CD4-positive, alpha-beta T cell (primary cell): ENCODE results near the gene MYO9A. TPM values are rescaled to one million over a fixed set of nuclear protein-coding genes. Genes with fewer than 3 reads are reported as not detected.

Experiments
- ATAC-seq: fragments of 200-7000 bp; cut with Tn5 transposase; one replicate; pipeline ENCODE4 v1.10.0; 2022; ENCODE audit warnings: mild to moderate bottlenecking; ENCODE audit not compliant: poor library complexity
- CTCF ChIA-PET: fragments of 350-600 bp; sonication (Branson Sonifier 250); formaldehyde crosslinking; loops from one replicate; lab custom pipeline; 2021; ENCODE audit warnings: antibody characterized with exemption, inconsistent platforms; lab: Charles Lee
- POLR2A ChIA-PET: fragments of 350-600 bp; sonication (Branson Sonifier 250); formaldehyde crosslinking; loops from one replicate; lab custom pipeline; 2021; ENCODE audit warnings: antibody characterized with exemption, inconsistent platforms; lab: Charles Lee
- DNase-seq, 14 experiments: peaks; one replicate each; pipeline ENCODE4 v3.0.0-alpha.2; 2013 to 2020; ENCODE audit warnings: mixed read lengths in 2 of 14
- H3K27ac ChIP-seq, 2 donors: one replicate each; pipeline versions ENCODE4 v1.5.1 to v1.7.0; 2013; ENCODE audit warnings: low read length in 2 of 2, low read depth in 1 of 2, mild to moderate bottlenecking in 1 of 2
- H3K27me3 ChIP-seq, 2 experiments: 1 replicate in 1 of 2; 2 replicates in 1 of 2; pipeline versions ENCODE4 v1.6.1 to v1.7.0; 2013; ENCODE audit warnings: low read length in 2 of 2, control low read depth in 1 of 2, mild to moderate bottlenecking in 1 of 2, moderate library complexity in 1 of 2; ENCODE audit not compliant: insufficient read depth in 2 of 2, control insufficient read depth in 1 of 2
- H3K36me3 ChIP-seq: one replicate; pipeline ENCODE4 v1.6.1; 2013; ENCODE audit warnings: low read length, control low read depth; ENCODE audit not compliant: insufficient read depth
- H3K4me1 ChIP-seq: one replicate; pipeline ENCODE4 v1.6.1; 2013; ENCODE audit warnings: low read length, control low read depth; ENCODE audit not compliant: insufficient read depth
- H3K4me3 ChIP-seq: one replicate; pipeline ENCODE4 v1.5.1; 2013; ENCODE audit warnings: mild to moderate bottlenecking, low read length, moderate library complexity
- H3K9me3 ChIP-seq, 2 experiments: 1 replicate in 1 of 2; 2 replicates in 1 of 2; pipeline versions ENCODE4 v1.6.1 to v1.7.0; 2013; ENCODE audit warnings: low read length in 2 of 2, mild to moderate bottlenecking in 2 of 2, control low read depth in 1 of 2, moderate library complexity in 1 of 2; ENCODE audit not compliant: control insufficient read depth in 1 of 2, insufficient read depth in 1 of 2
- H3K27ac Mint-ChIP-seq: one replicate; pipeline ENCODE4 v1.8.0; 2020; ENCODE audit warnings: mixed read lengths
- H3K27me3 Mint-ChIP-seq: one replicate; pipeline ENCODE4 v1.8.0; 2021; ENCODE audit warnings: mixed read lengths
- H3K36me3 Mint-ChIP-seq: one replicate; pipeline ENCODE4 v1.8.0; 2021; ENCODE audit warnings: low read depth, mixed read lengths
- H3K4me1 Mint-ChIP-seq: one replicate; pipeline ENCODE4 v1.8.0; 2021; ENCODE audit warnings: low read depth, mixed read lengths
- H3K4me3 Mint-ChIP-seq: one replicate; pipeline ENCODE4 v1.8.0; 2020; ENCODE audit warnings: mild to moderate bottlenecking, mixed read lengths
- H3K9me3 Mint-ChIP-seq: one replicate; pipeline ENCODE4 v1.8.0; 2020; ENCODE audit warnings: mixed read lengths
- intact Hi-C, 2 experiments: fragments of 100-400 bp; cut with DNase I in 1 of 2; cut with micrococcal nuclease in 1 of 2; formaldehyde crosslinking; loops; one replicate each; pipeline versions ENCODE4 v1.15.1 to v1.9.0; 2023 to 2025; cut with DNase I, micrococcal nuclease
- polyA plus RNA-seq, 2 donors: library from polyadenylated mRNA; unstranded; fragments of 120-200 nt; gene quantifications; one replicate each; pipeline ENCODE4 v1.2.1, GENCODE V29; 2013
- total RNA-seq, 174 experiments: library from RNA in 2 of 174; stranded (reverse) in 2 of 174; gene quantifications; one replicate each; pipeline ENCODE4 v1.2.3 and lab custom pipeline; 2021 to 2026
- TF ChIP-seq, protein P1 (sequence below): fragments of 200-600 bp; IDR thresholded peaks from one replicate; pipeline ENCODE4 v1.8.0; 2022; ENCODE audit warnings: antibody characterized with exemption, mild to moderate bottlenecking

Gene MYO9A, protein sequence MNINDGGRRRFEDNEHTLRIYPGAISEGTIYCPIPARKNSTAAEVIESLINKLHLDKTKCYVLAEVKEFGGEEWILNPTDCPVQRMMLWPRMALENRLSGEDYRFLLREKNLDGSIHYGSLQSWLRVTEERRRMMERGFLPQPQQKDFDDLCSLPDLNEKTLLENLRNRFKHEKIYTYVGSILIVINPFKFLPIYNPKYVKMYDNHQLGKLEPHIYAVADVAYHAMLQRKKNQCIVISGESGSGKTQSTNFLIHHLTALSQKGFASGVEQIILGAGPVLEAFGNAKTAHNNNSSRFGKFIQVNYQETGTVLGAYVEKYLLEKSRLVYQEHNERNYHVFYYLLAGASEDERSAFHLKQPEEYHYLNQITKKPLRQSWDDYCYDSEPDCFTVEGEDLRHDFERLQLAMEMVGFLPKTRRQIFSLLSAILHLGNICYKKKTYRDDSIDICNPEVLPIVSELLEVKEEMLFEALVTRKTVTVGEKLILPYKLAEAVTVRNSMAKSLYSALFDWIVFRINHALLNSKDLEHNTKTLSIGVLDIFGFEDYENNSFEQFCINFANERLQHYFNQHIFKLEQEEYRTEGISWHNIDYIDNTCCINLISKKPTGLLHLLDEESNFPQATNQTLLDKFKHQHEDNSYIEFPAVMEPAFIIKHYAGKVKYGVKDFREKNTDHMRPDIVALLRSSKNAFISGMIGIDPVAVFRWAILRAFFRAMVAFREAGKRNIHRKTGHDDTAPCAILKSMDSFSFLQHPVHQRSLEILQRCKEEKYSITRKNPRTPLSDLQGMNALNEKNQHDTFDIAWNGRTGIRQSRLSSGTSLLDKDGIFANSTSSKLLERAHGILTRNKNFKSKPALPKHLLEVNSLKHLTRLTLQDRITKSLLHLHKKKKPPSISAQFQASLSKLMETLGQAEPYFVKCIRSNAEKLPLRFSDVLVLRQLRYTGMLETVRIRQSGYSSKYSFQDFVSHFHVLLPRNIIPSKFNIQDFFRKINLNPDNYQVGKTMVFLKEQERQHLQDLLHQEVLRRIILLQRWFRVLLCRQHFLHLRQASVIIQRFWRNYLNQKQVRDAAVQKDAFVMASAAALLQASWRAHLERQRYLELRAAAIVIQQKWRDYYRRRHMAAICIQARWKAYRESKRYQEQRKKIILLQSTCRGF (N-terminal part only)
- total RNA-seq, result 10 to 100 TPM; 23.4 to 29.1 TPM
- 12.8 TPM for polyA plus RNA-seq (2013, experiment 1 of 2)
- 14.0 TPM for polyA plus RNA-seq (2013, experiment 2 of 2)
- total RNA-seq (lab: John Stamatoyannopoulos, UW), result 44.9 to 206 (median 79.5) reads per million in 172 experiments

DNA sequence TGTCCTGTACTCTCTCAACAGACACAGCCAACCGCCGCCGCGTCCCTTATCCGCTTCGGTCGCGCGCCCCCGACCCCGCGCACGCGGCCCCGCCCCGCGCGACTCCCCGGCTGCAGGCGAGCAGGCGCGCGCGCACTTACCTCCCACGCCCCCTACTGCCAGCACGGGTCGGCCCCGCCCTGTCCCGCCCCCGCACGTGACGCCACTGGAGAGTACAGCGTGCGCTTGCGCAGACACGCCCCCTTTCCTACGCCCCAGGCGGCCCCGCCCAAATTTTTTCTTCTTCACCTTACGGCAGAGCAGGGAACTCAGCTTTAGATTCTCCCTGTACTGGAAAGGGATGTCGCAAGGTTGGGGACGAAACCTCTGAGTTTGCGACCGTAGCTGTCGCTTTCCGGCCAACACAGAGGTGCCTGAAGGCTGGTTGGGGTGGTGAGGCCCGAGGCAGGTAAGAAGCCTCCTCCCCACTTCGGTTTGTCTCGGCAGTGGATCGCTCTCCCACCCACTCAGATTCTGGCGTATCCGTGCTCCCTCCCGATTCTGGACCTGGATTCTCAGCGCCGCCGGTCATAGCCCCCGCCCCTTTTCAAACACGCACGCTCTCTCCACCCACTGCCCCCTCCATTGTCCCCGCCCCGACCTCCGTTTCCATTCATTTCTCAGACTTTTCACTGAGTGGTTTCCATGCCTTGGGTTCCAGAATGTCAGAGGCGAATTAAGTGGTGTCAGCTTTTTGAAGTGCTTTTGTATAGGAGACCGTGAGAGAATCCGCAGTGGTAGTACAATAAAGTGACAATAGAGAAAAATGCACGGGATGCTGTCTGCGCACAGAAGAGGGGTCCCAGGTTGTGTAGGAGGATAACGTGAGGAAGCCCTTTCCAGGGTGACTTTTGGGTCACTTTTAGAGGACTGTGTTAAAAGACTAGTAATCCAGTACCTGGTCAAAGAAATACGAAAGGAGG lies at the start of gene MYO9A, which contains the start of gene SENP8:
MYO9A (minus strand) TSS at position 134 of the 962 bp plus-strand sequence. CDS start 71,587 bp downstream, outside the sequence.
SENP8 (plus strand) TSS at position 387 of the 962 bp plus-strand sequence. CDS start 21,221 bp downstream, outside the sequence.
- H3K4me1 ChIP-seq, result peaks cover 15% of the 10 kb centered on the region
- no peaks in the 10 kb centered on the region for H3K36me3 ChIP-seq
- peak within 1 kb of the TSS; percentile 74 for H3K4me3 ChIP-seq
- POLR2A ChIA-PET, result interaction anchor here (0.6 to 2.0 kb wide), 11 partner anchors 9 to 355 kb away, joined by 3 to 8 read pairs (median 3); no protein-coding TSS in a partner anchor
- peak within 1 kb of the TSS; percentile 98 for H3K4me3 Mint-ChIP-seq
- peak; percentile 79 for ATAC-seq
- intact Hi-C loops, result loop anchor here (1.0 to 10.0 kb wide), 9 partner anchors 111 to 1517 kb away; partner anchors contain the start of genes PARP6 (in 2 of the 2), ADPGK (in 1 of the 2), BBS4 (in 1 of the 2) and HIGD2B (in 1 of the 2)
- H3K27me3 ChIP-seq, result no peaks in the 10 kb centered on the region
- no peaks in the 10 kb centered on the region for H3K9me3 Mint-ChIP-seq
- H3K4me1 Mint-ChIP-seq, result peaks cover 57% of the 10 kb centered on the region
- peak; percentile 97 to 99 (median 99) for DNase-seq
- no peaks in the 10 kb centered on the region for H3K9me3 ChIP-seq
- peaks cover 13% of the 10 kb centered on the region for H3K36me3 Mint-ChIP-seq
- peak within 1 kb of the TSS; percentile 97 for H3K27ac Mint-ChIP-seq
- H3K27ac ChIP-seq, result peak within 1 kb of the TSS; percentile 91 to 92
- TF ChIP-seq, protein P1, sequence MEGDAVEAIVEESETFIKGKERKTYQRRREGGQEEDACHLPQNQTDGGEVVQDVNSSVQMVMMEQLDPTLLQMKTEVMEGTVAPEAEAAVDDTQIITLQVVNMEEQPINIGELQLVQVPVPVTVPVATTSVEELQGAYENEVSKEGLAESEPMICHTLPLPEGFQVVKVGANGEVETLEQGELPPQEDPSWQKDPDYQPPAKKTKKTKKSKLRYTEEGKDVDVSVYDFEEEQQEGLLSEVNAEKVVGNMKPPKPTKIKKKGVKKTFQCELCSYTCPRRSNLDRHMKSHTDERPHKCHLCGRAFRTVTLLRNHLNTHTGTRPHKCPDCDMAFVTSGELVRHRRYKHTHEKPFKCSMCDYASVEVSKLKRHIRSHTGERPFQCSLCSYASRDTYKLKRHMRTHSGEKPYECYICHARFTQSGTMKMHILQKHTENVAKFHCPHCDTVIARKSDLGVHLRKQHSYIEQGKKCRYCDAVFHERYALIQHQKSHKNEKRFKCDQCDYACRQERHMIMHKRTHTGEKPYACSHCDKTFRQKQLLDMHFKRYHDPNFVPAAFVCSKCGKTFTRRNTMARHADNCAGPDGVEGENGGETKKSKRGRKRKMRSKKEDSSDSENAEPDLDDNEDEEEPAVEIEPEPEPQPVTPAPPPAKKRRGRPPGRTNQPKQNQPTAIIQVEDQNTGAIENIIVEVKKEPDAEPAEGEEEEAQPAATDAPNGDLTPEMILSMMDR, result no peak
- CTCF ChIA-PET, result interaction anchor here (1.0 kb wide), 2 partner anchors 82 to 604 kb away, joined by 4 read pairs; no protein-coding TSS in a partner anchor
- H3K27me3 Mint-ChIP-seq, result no peaks in the 10 kb centered on the region

DNA sequence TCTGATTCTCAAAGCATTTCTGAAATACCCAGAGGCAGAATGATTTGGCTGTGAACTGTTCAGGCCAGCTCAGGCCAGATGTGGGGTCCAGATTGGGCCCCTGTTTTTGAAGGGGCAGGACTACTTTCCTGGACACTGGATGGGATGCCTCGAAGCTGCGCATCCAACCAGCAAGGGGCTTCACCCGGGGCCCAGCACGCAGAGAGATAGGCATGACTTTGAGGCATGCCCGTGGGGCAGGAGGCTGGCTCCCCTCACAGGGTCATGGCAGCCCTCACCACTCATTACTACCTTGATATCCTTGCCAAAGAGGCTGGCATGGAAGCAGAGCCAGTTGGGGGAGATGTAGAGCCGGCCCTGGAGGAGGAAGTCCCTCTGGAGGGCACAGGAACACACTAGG lies 49.5 kb upstream of the MYO9A start:
- Histone ChIP-seq H3K36me3 (no peaks in the 10 kb centered on the region), H3K4me1 (peaks cover 7% of the 10 kb centered on the region), H3K9me3 (peaks cover 0 to 3% of the 10 kb centered on the region in 2 experiments), H3K4me3 (no peak overlapping the region), H3K27me3 (no peaks in the 10 kb centered on the region), H3K27ac (no peak overlapping the region)
- H3K4me3 Mint-ChIP-seq, result no peak overlapping the region
- no peaks in the 10 kb centered on the region for H3K36me3 Mint-ChIP-seq
- TF ChIP-seq, protein P1, result no peak
- intact Hi-C loops, result no loop called here
- CTCF ChIA-PET, result no interaction called here
- no peaks in the 10 kb centered on the region for H3K4me1 Mint-ChIP-seq
- ATAC-seq (no peak), DNase-seq (no peak)
- POLR2A ChIA-PET, result no interaction called here
- H3K27ac Mint-ChIP-seq, result no peak overlapping the region
- H3K9me3 Mint-ChIP-seq, result no peaks in the 10 kb centered on the region
- H3K27me3 Mint-ChIP-seq, result no peaks in the 10 kb centered on the region
